ENCODE data around the gene OTOGL.
"Not testable (repeated sequence)": the region's sequence is repeated elsewhere in the genome, so short reads cannot be mapped to it uniquely, and the experiment has no call there.

Gene OTOGL

GRCh38 chr12:80140005-80140404 lies 40.7 kb downstream of the OTOGL start:
- no peak for DNase-seq

DNA sequence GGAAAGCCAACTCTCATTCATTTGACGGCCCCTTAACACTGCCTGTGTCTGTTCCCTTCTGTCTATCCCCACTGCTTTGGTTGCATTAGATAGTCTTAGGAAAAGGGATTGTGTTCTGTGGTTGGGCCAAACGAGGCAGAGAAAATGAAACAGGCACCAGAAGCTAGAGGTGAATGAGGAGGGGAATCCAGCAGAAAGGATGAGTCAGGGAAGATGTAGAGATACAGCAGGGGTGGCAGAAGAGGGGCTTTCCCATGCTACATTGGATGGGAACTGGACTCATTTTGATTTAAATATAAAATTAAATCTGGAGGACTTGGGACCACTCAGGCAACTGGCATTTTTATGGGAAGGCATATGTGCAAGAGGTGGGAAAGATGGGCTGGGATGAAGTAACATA lies 43.3 kb downstream of the OTOGL start:
- no peak for DNase-seq

DNA sequence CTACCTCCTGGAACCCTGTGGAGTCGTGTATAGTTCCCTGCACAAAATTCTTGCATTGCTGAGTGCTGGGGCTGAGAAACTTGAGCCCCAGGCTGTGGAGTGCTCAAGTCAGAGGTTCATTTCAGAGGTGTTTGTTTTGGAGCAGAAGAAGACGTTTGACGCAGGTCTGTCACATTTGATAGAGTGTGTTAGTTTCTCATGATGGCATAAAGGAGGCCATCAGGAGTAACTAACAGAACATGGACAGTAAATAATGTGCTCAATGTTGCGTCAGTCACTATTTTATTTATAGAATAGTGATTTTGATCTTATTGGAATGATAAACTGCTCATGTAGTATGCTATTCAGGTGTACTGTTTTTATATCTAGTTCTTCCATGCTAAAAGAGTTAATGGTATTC lies 44.2 kb downstream of the OTOGL start:
- no peak for DNase-seq

DNA sequence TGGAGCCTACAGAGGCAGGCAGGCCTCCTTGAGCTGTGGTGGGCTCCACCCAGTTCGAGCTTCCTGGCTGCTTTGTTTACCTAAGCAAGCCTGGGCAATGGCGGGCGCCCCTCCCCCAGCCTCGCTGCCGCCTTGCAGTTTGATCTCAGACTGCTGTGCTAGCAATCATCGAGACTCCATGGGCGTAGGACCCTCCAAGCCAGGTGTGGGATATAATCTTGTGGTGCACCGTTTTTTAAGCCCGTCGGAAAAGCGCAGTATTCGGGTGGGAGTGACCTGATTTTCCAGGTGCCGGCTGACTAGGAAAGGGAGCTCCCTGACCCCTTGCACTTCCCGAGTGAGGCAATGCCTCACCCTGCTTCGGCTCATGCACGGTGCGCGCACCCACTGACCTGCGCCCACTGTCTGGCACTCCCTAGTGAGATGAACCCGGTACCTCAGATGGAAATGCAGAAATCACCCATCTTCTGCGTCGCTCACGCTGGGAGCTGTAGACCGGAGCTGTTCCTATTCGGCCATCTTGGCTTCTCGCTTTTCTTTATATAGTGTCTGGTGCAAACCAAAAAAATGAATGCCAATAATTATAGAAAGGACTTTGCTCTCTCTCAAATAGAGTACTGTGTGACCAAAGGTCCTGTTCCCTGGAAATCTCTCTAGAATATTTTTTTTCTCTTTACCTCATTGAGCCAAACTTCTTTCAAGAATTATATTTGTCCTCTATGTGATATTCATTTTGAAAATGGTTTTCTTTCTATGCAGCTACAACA lies 50.4 kb downstream of the OTOGL start:
- DNase-seq = not testable (repeated sequence)

GRCh38 chr12:80151131-80151530 lies 51.8 kb downstream of the OTOGL start:
- no peak for DNase-seq

GRCh38 chr12:80154261-80154660 lies 54.9 kb downstream of the OTOGL start:
- no peak for DNase-seq

DNA sequence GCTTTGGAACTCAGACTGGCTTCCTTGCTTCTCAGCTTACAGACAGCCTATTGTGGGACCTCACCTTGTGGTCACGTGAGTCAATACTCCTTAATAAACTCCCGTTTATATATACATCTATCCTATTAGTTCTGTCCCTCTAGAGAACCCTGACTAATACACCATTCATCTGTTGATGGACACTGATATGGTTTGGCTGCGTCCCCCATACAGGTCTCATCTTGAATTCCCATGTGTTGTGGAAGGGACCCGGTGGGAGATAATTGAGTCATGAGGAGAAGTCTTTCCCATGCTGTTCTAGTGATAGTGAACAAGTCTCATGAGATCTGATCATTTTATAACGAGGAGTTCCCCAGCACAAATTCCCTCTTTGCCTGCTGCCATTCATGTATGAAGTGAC lies 57.0 kb downstream of the OTOGL start:
- DNase-seq = no peak

DNA sequence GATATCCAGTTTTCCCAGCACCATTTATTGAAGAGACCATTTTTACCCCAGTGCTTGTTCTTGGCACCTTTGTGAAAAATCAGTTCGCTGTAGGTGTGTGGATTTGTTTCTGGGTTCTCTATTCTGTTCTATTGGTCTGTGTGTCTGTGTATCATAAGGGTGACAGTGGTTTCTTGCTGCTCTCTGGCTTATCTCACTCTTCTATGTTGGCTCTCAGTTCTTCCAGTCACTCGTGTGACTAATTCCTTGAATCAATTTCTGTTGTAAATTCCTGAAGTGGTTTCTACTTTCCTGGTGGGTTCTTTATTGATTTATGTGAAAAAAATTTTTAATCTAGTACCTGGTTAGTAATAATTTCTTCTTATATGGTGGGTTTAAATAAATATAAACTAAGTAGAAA lies 58.3 kb downstream of the OTOGL start:
- DNase-seq = no peak

- DNase-seq = no peak
These were observed 62.3 kb downstream of the OTOGL start for GRCh38 chr12:80161612-80162011.

DNA sequence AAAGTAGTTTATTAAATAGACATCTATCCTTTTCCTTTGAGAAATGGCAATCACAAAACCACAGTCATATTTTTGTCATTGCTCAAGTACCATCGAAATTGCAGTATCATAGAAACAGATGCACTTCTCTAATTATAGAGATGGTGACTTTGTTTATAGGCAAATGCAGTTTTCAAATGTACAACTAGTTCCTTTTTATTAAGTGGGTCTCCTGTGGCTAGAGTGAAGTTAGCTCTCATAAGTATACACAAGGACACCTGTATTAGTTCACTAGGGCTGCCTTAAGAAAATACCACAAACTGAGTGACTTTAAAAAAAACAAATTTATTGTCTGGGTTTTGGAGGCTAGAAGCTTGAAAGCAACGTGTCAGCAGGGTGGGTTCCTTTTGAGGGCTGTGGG lies 62.8 kb downstream of the OTOGL start:
- no peak for DNase-seq

- no peak for DNase-seq
These were observed 66.4 kb downstream of the OTOGL start for GRCh38 chr12:80165746-80166145.

- no peak for DNase-seq
These were observed 67.4 kb downstream of the OTOGL start for GRCh38 chr12:80166751-80167150.

DNA sequence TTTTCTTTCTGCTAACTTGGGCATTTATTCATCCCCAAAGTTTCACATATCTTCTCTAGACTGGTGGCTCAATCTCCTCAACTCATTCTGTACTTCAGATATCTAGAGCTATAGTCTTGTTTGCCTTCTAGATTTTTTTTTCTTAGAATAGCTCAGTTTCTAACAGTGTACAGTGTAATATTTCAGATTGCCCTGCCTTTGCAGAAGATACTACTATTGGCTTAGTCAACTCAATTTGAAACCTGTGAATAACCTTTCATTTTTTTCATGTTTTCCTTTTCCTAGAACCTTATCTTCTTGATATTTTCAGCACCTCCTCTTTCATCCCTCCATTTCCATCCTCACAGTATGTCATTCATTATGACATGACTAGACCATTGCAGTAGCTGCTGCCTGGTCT lies 69.6 kb downstream of the OTOGL start:
- no peak for DNase-seq

DNA sequence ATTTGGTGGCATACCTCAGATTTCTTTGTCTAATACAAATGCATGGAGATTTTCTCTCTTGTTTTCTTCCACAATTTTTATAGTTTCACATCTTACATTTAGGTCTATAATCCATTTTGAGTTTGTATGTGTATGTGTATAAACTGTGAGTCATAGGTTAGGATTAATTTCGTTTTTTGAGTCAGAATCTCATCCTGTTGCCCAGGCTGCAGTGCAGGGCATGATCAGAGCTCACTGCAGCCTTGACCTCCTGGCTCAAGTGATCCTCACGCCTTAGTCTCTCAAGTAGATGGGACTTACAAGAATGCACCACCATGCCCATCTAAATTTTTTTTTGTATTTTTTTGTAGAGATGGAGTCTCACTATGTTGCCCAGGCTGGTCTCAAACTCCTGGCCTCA lies 71.6 kb downstream of the OTOGL start:
- DNase-seq = no peak

DNA sequence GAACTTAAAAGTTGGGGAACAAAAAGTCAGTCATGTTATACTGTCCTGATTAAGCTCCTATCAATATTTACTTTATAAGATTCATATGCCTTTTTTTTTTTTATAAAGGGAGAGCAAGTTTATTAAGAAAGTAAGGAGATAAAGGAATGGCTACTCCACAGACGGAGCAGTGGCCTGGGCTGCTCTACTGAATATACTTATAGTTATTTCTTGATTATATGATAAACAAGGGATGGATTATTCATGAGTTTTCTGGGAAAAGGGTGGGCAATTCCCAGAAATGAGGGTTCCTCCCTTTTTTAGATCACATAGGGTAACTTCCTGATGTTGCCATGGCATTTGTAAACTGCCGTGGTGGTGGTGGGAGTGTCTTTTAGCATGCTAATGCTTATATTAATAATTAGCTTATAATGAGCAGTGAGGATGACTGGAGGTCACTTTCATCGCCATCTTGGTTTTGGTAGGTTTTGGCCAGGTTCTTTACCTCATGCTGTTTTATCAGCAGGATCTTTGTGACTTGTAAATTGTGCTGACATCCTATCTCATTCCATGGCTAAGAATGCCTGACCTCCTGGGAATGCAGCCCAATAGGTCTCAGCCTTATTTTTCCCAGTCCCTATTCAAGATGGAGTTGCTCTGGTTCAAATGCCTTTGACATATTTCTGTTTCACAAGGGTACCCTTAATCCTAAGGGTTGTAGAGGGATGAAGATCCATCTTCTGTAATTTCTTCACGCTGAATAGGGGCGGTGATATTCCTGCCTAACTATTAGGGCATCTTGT lies 73.9 kb downstream of the OTOGL start:
- DNase-seq = no peak

DNA sequence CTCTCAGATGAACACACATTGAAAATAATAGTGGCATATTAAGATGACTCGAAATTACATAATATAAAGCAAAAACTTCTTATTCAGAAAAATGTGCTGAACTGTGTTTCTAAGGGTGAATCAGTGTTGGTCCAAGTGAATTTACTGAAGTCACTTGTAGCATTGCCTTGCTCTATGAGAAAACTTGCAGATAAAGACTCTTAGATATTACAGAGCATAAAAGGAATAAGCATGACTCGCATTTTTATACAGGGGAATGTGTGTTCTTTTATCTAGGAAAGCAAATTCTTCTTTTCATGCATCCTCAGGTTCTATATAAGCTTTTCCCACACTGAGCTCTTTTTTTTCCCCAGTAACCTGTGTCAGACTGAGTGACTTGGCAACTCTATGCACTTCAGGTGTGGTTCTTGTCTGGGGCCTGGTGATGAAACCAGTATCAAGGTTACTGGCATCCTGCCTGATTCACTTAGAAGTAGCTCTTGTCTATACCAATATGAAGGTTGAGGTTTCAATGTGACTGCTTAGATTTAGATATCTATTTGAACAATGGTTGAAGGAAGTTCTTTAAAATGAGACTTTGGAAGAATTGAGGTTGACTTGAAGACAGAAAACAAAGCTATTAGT lies 76.1 kb downstream of the OTOGL start:
- no peak for DNase-seq

DNA sequence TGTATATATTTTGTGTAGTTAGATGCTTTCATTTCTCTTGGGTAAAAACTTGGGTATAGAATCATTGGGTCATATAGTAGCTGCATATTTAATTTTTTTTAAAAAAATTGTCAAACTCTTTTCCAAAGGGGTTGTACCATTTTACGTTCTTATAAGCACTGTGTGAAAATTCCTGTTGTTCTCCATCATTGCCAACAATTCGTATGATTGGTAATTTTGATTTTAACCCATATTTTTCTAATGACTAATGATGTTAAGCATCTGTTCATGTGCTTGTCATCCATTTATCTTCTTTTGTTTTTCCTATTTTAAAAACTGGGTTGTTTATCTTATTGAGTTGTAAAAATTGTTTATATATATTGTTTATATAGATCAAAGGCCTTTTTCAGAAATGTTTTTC lies 77.4 kb downstream of the OTOGL start:
- DNase-seq = no peak

DNA sequence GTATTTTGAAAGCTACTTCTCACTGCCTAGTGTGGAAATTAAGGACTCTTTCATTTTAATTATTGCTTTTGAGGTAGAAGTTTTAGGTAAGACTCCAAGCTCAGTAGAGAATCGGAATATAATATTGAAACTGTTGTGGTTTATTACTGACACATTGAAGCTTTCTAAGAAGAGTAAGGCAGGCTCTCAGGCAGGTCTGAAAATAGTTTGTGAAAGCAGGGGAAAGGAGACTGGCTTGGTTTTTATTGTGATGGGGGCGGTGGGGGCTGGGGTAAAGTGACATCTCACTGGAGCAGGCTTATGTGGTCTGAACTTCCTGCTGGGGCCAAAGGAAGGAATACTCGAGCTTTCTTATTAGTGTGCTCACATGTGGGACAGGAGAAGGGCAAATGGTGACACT lies 79.5 kb downstream of the OTOGL start:
- DNase-seq = no peak

GRCh38 chr12:80183939-80184338 lies 84.6 kb downstream of the OTOGL start:
- no peak for DNase-seq

GRCh38 chr12:80184926-80185325 lies 85.6 kb downstream of the OTOGL start:
- DNase-seq = no peak

- DNase-seq = no peak
These were observed 87.4 kb downstream of the OTOGL start for GRCh38 chr12:80186727-80187217.

GRCh38 chr12:80187660-80188090 lies 88.3 kb downstream of the OTOGL start:
- no peak for DNase-seq

DNA sequence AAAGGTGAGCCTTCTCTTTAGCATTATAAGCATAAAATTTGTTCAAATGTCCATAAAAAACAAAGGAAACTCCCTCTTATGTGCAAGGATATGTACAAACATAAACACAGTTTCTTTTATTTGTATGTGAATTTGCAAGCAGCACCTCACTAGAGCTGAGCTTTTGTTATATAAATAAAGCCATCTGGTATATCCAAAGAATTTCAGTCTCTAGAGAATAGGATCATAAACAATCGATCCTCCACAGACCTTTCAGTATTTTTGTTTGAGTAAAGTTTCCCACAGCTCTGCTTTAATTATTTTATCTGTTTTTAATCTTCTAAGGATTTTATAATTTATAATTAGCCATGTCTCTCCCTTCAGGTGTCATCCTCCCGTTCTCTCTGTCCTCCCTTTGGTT lies 89.2 kb downstream of the OTOGL start:
- DNase-seq = no peak

DNA sequence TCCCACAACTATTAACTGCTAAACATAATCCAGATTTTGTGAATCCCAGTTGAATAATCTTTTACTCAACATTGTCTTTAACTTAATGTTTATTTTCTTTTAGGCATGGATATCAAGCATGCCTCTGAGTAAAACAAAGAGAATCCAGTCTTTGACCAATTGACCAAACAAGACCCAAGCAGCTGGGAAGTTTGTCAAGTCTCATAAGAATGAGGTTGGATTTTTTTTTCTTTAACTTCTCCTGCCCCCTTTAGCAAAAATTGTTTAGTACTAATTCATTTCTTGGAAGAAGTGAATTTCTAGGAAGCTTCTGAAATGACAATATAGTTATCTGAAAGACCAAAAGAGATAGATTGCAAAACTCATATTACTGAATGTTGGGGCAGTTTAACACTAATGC lies 89.9 kb downstream of the OTOGL start:
- no peak for DNase-seq

Measured in CD4-positive, alpha-beta T cell treated with Interleukin-15 for 1 hour (primary cell).